Hindlimb muscle (tissue), 1 donor: ENCODE data around the gene CACNA2D3. TPM values are rescaled to one million over a fixed set of nuclear protein-coding genes. Genes with fewer than 3 reads are reported as not detected.

ENCODE experiments used
- DNase-seq: peaks from one replicate; pipeline ENCODE4 v3.0.0-alpha.2; 2013
- polyA plus RNA-seq: library from polyadenylated mRNA; unstranded; fragments of 120-200 nt; gene quantifications from one replicate; pipeline ENCODE4 v1.2.1, GENCODE V29; 2013; ENCODE audit not compliant: insufficient read length

The CACNA2D3 gene
- polyA plus RNA-seq, 1 donor = 2.4 TPM

DNA sequence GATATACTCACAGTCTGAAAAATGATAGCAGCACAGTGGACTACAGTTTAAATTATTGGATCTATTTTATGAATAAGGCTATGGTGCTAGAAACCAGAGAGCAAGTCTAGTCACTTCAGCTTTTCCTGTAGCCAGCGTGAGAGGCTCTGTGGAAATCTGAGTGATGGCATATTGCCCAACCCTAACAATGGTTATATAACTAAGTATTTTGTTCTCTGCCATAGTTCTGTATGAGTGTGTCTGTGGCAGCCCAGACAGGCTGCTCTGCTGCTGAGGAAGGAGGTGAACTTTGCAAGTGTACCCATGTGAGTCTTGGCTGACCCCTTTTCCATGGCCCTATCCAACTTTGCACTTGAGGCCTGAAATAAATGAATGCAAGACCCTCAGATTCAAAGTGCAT is 699.9 kb downstream of the CACNA2D3 start:
- peak; percentile 29 for DNase-seq

DNA sequence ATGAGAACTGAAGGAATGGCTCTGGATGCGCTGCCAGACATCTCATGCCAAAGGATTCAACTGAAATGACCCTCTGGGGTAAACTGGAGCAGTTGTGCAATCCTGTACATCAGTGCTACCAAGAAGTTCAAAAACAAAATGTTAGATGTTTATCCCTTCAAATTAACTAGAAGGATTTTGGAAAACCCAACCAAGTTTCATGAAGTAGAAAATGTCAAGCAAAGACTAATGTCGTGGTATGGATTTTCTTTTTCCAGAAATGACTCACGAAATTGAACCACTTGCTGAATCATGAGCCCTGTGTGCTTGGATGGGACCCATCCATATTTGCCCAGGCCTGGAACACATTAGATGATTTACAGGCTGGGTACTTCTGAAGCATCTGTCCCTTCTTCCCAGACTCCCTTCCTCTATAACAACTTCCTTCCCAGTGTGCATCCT is 703.9 kb downstream of the CACNA2D3 start:
- peak; percentile 6 for DNase-seq

DNA sequence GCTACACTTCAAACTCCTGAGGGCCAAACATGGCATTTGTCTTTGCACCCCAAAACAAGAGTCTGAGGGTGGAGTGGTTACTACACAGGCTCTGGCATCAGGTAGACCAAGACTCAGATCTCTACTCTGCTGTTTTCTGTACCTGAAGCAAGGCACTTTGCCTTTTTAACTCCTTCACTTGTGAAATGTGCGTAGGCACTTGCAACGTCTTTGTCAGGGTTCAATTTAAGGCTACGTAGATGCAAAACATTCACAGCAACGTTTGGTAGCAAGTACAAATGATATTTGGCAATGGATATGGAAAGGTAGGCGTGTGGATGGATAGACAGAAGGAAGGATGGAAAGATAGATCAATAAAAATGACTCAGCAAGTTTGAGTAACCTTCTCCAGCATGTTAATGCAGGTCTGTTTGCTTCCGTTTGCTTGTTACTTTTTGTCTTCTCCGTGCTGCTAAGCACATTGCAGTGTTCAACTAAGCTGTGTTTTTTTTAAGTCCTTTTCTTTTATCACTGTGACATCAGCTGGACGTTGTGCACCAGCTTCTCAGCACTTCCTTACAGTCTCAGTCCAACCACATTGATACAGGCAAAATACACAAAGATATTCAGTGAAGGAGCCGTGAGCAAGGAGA is 704.8 kb downstream of the CACNA2D3 start:
- DNase-seq = no peak

DNA sequence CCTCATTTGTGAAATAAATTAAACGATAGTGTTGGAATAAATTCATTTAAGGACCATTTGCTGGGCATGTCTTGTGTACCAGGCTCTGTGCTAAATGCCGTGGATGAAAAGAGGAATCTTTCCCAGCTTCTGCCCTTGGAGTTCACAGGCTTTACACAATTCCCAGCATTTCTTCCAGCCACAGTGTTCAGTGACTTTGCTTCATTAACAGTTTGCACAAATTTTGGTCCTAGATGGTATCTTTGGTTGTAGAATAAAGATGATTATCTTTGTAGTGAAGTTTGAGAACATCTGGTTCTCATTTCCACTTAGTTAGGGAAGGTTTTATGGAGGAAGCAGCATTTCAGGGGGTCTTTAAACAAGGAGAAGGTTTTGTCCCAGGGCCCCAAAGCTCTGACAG is 705.4 kb downstream of the CACNA2D3 start:
- DNase-seq = no peak

DNA sequence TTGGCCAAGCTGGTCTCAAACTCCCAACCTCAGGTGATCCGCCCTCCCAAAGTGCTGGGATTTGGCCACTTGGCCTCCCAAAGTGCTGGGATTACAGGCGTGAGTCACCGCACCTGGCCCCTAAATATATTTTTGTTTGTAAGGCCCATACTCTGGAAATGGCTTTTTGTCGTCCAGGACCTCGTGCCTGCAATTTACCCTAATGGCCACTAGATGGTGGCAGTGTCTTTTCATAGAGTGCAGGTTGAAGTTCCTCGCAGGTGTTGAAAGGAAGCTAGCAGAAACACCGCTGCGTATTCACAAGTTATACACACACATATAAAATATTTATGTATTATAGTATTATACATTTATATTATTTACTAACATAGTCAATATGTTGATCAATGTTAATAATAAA is 708.3 kb downstream of the CACNA2D3 start:
- no peak for DNase-seq

DNA sequence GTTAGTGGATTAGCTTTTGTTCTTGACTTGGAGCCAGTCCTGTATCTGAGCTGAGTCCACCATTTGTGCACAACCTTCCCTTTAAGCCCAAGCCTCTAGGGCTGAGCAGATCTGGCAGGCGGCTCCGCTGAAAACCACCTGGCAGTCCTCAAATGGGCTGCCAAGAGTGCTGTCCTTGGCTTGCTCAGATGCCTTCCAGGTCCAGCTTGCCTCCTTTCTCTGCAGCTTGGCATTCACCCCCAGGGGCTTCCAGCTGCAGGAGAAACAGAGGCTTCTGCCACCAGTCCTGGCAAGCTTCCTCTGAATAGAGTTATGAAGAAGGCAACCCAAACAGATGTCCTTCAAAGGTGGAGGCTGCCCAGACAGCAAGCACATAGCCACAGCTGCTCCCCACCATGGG is 708.8 kb downstream of the CACNA2D3 start:
- DNase-seq = peak; percentile 28

DNA sequence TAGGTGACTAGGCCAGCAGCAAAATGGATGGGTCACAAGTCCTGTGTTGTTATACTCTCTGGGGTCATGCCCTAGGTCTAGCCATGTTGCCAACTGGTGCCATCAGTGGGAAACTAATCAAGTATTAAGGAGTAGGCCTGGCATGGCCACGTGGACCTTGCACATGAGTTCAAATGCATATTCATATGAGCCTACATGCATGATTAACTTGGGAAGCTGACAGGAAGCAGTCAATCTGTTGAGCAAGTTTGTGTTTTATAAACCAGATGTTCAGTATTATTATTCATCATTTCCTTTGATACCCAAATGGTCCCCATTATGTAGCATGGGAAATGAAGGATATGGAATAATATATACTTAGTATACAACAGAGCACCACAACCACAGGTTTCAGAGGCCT is 710.5 kb downstream of the CACNA2D3 start:
- DNase-seq = no peak

DNA sequence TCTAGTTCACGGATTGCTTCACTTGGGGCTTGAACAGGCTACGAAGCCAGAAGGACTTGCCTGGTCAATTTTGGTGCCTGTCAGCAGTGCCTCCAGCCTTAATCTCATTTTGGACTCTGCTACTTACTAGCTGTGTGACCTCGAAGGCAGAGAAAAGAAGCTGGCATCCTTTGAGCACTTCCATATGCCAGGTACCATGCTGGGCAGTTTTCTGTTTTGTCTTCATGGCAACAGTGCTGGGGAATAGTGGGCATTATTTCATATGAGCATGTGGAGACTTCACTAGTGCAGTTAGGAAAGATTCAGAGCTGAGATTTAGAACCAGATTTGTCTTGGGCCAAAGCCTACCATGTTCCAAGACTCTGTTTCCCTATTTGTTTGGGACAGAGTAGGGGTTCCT is 713.3 kb downstream of the CACNA2D3 start:
- no peak for DNase-seq

DNA sequence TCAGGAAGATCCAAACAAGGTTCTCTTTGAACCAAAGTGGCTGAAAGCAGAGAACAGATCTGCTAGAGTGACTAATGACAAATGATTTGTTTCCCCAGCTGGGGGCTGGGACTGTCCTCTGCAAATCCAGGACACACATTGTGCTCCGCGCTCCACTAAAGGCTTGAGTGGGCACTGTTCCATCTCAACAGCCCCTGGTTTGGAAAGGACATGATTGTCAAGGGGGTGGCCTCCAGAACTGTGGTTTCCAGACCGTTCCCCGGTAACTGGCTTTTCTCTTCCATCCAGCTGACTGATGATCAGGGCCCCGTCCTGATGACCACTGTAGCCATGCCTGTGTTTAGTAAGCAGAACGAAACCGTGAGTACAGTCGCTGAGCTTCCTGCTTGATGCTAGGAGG is 714.5 kb downstream of the CACNA2D3 start:
- no peak for DNase-seq

DNA sequence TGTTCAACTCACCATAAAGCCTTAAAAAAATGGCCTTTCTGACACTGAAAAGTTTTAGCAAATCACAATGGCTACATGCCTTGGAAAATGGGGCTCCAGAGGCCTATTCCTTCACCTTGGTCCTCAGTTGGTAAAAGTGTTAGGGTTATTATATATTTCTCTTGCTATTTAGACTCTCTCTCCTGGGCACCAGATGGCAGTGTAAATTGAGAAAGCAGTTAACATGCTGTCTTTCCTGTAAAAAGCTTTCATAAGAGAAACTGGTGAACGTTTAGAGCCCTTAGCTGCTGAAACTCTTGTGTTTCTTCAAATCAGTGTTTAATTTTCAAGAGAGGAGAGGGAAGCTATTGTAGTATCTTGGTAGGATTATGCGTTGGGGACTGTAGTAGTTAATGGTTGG is 715.6 kb downstream of the CACNA2D3 start:
- DNase-seq = no peak

DNA sequence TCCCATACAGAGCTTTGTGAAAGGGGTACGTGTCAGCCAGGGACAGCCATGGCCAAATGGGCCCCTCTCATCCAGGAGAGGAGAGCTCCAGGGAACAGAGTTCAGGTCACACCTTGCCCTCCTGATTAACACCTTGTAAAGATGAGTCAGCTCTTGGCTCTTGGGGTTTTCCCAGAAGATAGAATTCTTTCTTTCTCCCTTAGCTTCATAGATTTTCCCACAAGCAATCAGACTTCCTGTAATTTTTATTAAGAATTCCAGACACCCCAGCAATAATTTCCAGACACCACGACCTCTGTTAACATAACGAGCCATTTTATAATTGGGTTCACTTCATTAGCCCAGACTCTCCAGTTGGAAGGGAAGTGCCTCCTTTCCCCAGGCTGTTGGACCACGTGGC is 719.1 kb downstream of the CACNA2D3 start:
- no peak for DNase-seq

DNA sequence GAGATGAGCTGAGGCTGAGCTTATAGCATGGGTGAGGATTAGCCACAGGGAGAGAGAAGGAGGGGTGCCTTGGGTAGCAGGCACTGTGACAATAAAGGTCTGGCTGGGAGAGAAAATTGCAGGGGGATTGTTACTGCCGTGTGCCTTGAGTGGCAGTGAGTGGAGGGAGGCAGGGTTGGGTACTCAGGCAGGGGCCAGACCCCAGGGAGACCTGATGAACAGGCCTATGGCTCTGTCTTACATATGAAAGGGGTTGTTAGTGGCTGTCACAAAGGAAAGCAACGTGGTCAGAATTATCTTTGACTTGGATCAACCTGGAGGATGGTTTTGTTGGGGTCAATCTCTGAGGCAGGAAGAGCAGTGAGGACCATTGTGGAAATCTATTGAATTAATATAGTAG is 721.0 kb downstream of the CACNA2D3 start:
- no peak for DNase-seq

DNA sequence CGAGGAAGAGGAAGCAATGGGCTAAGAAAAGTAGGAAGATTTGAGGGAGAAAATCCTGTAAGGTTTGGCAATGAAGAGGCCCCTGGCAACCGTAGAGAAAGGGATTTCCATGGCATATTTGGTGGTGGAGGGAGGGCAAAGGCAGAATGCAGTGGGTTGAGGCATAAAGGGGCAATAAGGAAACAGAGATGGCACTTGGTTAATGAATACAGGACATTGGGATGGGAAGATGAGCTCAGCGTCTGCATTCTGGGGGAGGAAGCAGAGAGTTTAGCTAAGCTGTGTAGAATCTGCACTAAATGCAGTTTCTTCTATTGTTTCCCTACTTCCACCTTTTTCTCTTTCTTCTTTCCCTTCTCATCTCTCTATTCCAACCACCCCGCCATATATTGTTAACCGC is 721.9 kb downstream of the CACNA2D3 start:
- no peak for DNase-seq

DNA sequence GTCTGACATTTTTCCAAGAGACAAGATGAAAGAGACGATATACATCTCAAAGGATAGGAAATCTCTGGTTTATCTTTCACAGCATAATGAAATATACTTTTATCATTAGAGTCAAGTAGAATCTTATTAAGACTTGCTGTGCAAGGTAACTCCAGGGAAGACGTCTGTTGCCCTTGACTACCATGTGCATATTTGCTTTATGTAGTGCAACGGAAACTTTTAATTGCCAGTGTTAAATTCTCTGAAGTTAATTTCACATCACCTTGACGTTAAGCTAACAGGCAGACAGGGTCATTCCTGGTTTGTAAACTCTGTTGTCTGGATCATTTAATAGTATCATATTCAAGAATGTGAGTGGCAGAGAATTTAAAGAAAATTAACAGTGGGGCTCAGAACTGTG is 722.7 kb downstream of the CACNA2D3 start:
- no peak for DNase-seq

DNA sequence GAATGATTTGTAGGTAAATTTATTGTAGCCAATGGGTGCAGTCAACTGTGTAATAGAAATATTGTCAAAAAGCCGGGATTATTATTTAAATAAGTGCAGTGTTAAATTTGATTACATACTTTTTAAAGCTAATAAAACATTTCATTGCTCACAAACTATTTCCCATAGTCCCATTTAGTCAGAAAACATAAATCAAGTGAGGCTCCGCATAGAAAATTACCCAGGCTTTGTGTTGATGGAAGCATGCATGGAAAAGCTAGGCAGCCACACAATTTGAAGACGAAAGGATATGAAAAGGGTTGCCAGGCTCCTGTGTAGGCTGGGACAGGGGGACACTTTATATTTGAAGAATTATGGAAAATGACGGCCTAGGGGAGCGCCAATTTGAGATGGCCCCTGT is 723.2 kb downstream of the CACNA2D3 start:
- no peak for DNase-seq

DNA sequence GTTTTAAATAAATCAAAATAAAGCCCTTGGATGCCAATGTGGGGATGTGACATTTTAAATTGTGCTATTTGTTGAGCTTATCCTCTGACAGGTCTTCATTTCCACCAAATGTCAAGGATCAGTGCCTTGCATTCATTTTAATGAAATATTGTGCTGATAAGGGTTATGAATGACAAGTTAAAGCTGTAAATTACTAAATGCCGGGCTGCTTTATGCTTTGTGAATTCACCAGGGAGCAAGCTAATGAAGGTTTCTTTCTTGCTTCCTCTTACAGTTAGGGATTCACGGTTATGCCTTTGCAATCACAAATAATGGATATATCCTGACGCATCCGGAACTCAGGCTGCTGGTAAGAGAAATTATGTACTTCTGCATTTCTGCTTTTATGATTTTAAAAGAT is 723.8 kb downstream of the CACNA2D3 start:
- no peak for DNase-seq

DNA sequence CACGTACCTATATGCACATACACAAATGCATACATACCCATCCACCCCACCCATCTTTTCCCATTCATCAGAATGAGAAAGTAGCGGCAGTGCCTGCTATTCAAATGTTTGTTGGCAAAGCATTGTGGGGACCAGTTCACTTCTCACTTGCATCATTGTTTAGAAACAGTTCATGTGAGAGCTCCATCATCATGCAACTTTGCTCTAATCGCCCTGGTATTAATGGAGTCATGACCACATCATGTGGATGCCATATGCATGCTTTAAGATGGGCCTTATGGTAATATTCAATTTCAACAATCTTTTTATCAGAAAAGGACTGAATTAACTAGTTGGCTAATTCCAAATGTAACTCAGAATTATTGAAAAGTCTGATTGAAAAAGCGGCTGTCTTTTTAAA is 725.0 kb downstream of the CACNA2D3 start:
- no peak for DNase-seq

DNA sequence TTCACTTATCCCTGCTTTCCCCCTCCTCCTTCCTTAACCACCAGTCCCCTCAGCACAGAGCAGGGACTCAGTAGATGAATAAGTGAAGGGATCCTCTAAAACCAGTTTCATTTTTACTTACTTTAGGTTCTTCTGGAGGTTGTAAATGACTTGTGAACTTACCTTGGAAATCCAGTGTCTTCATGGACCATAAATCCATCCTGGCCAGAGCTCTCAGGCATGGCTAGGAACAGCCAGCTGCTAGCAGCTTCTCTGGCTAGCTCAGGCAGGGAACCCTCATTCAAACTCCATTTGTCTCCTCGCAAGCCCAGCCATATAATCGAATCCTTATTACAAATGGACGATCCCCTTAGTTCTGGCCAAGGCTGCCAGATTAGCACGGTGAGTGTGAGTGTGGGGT is 727.0 kb downstream of the CACNA2D3 start:
- no peak for DNase-seq

DNA sequence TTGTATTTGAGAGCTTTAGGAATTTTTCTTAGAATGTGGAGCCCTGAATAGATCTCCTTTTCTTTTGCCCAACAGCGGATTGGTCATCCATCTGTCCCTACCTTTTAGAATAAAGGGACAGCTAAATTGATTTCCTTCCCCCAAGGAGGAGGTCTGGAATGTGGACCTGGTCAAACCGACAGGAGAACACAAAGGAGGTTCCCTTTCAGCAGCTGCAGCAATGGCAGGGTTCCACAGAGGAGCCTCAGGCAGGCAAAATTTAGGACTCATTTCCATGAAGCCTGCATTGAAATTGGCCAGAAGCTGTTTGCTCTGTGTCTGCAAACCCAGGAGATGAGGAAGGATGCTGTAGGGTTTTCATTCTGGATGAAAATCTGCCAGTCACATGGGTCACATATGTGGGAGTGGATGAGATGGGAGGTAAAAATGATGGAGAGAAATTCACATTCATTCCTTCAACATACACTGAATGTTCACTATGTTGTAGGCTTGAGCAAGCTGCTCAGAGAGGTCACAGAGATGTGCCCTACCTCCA is 728.2 kb downstream of the CACNA2D3 start:
- no peak for DNase-seq

DNA sequence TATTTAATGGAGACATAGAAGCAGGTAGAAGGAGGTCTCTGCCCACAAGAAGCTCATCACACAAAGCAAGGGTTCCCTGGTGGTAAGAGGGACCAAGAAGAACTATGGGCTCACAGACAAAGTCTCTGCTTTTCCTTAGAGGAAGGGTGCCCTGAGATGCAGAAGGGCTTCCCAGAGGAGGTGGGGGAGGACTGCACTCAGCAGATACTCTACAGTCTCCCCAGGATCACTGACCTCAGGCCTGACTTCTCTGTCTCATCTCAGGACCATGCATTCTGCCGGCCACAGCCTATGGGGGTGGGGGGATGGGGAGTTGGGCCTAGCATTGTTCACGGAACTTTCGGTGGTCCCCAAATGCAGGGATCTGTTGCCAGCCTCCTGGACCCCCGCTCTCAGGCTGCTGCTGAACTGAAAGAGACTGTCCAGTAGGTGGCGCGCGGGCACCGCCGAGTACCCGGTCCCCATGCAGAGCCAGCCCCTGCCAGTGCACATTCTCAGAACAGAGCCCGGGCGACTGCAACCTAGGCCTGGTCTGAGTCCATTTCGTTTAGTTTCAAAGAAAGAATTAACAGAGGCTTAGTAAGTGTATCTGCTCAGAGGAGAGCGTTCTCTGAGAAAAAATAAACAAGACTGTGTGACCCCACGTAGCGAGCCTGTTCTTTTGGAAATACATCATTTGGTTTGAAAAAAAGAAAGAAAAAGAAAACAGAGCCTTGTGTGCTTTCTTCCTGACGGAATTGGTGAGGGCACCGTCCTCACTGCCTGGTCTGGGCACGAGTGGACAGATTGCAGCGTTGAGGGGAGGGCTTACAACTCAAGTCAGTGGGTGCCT is 731.4 kb downstream of the CACNA2D3 start:
- peak; percentile 68 for DNase-seq

DNA sequence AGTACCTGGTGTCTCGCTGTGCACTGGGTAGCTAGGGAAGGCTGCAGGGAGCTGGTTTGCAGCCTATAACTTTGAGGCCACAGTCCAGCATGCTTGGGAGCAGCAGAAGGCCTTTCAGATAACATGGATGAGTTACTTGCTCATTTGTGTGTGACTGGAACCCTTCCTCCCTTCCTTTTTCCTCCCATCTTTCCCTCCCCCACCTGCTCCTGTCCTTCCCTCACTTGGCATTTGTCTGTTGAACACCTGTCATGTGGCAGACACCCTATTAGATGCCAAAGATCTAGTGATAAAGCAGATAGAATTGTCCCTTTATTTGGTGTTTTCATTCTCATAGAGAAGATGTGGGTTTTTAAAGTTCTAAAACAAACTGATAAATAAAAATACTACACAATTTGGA is 733.9 kb downstream of the CACNA2D3 start:
- no peak for DNase-seq

DNA sequence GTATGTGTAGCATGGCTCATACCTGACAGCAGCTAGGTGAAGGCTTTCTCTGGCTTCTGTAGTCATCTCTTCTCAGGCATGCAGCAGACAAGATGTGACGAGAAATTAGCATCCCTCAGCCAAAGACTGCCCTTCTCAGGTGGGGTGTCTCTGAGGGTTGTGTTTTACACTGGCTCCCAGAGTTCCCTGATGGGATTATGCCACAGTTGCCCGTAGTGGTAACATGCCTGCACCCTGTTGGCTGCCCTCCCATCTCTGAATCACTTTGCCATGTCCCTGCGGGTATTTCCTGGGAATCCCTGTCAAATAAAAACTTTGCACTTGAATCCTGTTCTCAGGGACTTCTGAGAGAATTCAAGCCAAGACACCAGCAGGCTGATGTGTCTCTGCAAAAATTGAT is 735.0 kb downstream of the CACNA2D3 start:
- DNase-seq = no peak

DNA sequence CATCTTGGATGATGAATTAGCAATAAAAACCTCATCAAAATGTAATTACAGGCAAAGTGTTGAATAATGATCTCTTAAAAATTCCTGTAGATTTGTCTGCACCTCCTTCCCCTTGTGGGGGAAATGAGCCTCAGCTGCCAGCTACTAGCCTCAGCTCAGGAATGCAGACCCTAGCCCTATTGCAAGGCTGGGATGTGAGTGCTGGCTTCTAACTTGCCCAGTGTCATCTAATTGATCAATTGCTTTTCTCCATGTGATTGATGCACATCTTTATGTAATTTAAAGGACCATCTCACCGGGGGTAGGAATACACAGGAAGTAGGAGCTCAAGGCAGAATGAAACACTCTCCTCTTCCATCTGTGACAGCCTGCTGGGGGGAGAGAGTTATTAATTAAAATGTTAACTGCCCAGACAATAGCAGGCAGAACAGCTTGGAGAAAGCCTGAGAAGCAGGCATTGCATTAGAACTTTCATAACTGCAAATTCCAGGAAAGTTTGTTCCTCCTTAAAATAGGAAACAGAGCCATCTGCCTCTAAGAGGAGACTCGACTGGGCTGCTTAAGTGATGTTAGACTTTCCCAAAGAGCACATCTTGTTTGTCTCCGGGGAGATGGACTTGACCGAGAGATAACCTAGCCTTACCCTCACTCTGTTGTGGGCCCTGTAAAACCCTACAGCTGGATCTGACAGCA is 735.9 kb downstream of the CACNA2D3 start:
- DNase-seq = no peak

DNA sequence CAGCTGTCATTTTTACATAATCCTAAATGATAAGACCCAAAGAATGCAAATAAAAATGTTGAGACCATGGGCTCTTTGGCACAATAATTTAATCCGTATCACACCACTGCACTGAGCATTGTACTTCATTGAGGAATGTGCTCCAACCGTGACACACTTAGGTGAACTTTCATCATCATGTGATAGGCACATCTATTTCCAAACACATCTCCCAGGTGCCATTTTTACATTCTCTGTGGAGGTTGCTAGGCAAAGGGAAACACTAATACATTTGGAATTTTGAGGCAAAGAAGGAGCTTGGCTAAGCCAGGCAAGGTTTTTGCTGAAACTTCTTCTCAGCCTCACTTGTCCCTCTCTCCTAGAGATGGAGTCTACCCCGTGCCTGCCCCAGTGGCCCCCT is 736.8 kb downstream of the CACNA2D3 start:
- DNase-seq = no peak
